ENCODE measurements around the gene COL2A1. TPM values are rescaled to one million over a fixed set of nuclear protein-coding genes. Genes with fewer than 3 reads are reported as not detected.

COL2A1 gene
- total and polyA plus RNA-seq, 9 of the 15 experiments (the other 6 are each of a cell fraction or from before 2014, with no cell fraction given), result 0.46 TPM; not detected in 8

- TF ChIP-seq RERE (CRISPR knock-in tag; IDR thresholded peaks at IDR 0.05; ENCODE audit: borderline replicate concordance) (no peak), ZNF431 (CRISPR knock-in tag; IDR thresholded peaks at IDR 0.05) (0 out of 2 replicates have a peak, but pooled peaks have one; percentile 38), CTCFL (IDR thresholded peaks at IDR 0.05; ENCODE audit: borderline replicate concordance, insufficient read depth, low read depth, low read length, poor library complexity, severe bottlenecking) (peak; percentile 3), ATF4 (CRISPR knock-in tag; IDR thresholded peaks at IDR 0.05) (no peak), XRCC5 (IDR thresholded peaks at IDR 0.05; ENCODE audit: low read depth, low read length) (0 out of 2 replicates have a peak, but pooled peaks have one; percentile 66), PURB (CRISPR knock-in tag; IDR thresholded peaks at IDR 0.05; ENCODE audit: low read depth) (no peak), THAP12 (CRISPR knock-in tag; IDR thresholded peaks at IDR 0.05) (no peak), KAT2B (IDR thresholded peaks at IDR 0.05; ENCODE audit: low read depth, low read length) (peak; percentile 44), THRA (IDR thresholded peaks at IDR 0.05) (no peak)
Observed at GRCh38 chr12:47963340-47964040, 40.8 kb downstream of the COL2A1 start, which contains the start of gene TMEM106C (continued).
